COLO668 (cell line): ENCODE measurements around the gene SKIL.

Source experiments
- DNase-seq: peaks from one replicate; lab custom pipeline; 2025; ENCODE audit not compliant: unreplicated experiment; lab: John Stamatoyannopoulos, UW

SKIL gene

GRCh38 chr3:170397685-170398084 is 40.2 kb downstream of the SKIL start:
- DNase-seq, result no peak

- no peak for DNase-seq
Measured at GRCh38 chr3:170405101-170405500, 47.6 kb downstream of the SKIL start.

GRCh38 chr3:170410428-170411029 is 53.0 kb downstream of the SKIL start:
- DNase-seq, result no peak

- no peak for DNase-seq
Measured at GRCh38 chr3:170413291-170413690, 55.8 kb downstream of the SKIL start.

- DNase-seq, result peak; percentile 21
Measured at GRCh38 chr3:170414202-170414663, 56.7 kb downstream of the SKIL start.

- no peak for DNase-seq
Measured at GRCh38 chr3:170417090-170417489, 59.6 kb downstream of the SKIL start.

- peak; percentile 58 for DNase-seq
Measured at GRCh38 chr3:170418422-170419398, 61.2 kb downstream of the SKIL start, which contains the start of gene CLDN11. Gene CLDN11, plus strand, starts transcription at chr3:170418868. Its CDS starts 199 bp downstream, at chr3:170419067.

- no peak for DNase-seq
Measured at GRCh38 chr3:170419557-170420087, 62.1 kb downstream of the SKIL start.

GRCh38 chr3:170420307-170420821 is 62.8 kb downstream of the SKIL start:
- no peak for DNase-seq

GRCh38 chr3:170421111-170421641 is 63.7 kb downstream of the SKIL start:
- DNase-seq, result no peak

GRCh38 chr3:170421758-170422157 is 64.2 kb downstream of the SKIL start:
- no peak for DNase-seq

GRCh38 chr3:170423001-170423615 is 65.6 kb downstream of the SKIL start:
- DNase-seq, result no peak

- no peak for DNase-seq
Measured at GRCh38 chr3:170424879-170425278, 67.4 kb downstream of the SKIL start.

GRCh38 chr3:170425491-170426239 is 68.2 kb downstream of the SKIL start:
- no peak for DNase-seq

GRCh38 chr3:170426240-170426797 is 68.8 kb downstream of the SKIL start:
- DNase-seq, result no peak

GRCh38 chr3:170428095-170428494 is 70.6 kb downstream of the SKIL start:
- DNase-seq, result no peak

GRCh38 chr3:170429050-170429449 is 71.5 kb downstream of the SKIL start:
- DNase-seq, result no peak

- no peak for DNase-seq
Measured at GRCh38 chr3:170431054-170431453, 73.5 kb downstream of the SKIL start.

- DNase-seq, result no peak
Measured at GRCh38 chr3:170432416-170432815, 74.9 kb downstream of the SKIL start.

GRCh38 chr3:170436697-170437096 is 79.2 kb downstream of the SKIL start:
- DNase-seq, result no peak
